ENCODE results near the gene KRTAP4-11.
"Not testable (repeated sequence)": the region's sequence is repeated elsewhere in the genome, so short reads cannot be mapped to it uniquely, and the experiment has no call there.

Gene KRTAP4-11

DNA sequence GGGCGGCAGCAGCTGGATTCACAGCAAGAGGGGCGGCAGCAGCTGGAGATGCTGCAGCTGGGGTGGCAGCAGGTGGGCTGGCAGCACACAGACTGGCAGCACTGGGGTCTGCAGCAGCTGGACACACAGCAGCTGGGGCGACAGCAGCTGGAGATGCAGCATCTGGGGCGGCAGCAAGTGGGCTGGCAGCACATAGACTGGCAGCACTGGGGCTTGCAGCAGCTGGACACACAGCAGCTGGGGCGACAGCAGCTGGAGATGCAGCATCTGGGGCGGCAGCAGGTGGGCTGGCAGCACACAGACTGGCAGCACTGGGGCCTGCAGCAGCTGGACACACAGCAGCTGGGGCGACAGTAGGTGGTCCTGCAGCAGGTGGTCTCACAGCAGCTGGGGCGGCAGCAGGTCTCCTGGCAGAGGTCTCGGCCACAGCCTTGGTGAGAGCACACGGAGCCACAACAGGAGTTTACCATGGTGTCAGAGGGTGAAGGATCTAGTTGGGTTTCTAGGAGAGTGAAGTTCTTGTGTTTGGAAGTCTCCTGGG is at the start of gene KRTAP4-11:
TSS of gene KRTAP4-11 (minus strand) at position 528 of the 541 bp plus-strand sequence. CDS start at position 470, 58 bp downstream.
- DNase-seq (ENCODE audit: low spot score), result not testable (repeated sequence)

- no peak for DNase-seq (ENCODE audit: low spot score)
These were observed 49.4 kb upstream of the KRTAP4-11 start for GRCh38 chr17:41167561-41167960.

GRCh38 chr17:41163828-41164227 is 45.7 kb upstream of the KRTAP4-11 start:
- no peak for DNase-seq (ENCODE audit: low spot score)

- DNase-seq (ENCODE audit: low spot score), result no peak
These were observed 42.5 kb upstream of the KRTAP4-11 start, which contains the start of gene KRTAP4-4 for GRCh38 chr17:41160648-41161047. Gene KRTAP4-4 (minus strand): TSS chr17:41160748. CDS start chr17:41160691, 57 bp downstream.

- DNase-seq (ENCODE audit: low spot score), result not testable (repeated sequence)
These were observed 42.0 kb upstream of the KRTAP4-11 start for GRCh38 chr17:41160190-41160589.

DNA sequence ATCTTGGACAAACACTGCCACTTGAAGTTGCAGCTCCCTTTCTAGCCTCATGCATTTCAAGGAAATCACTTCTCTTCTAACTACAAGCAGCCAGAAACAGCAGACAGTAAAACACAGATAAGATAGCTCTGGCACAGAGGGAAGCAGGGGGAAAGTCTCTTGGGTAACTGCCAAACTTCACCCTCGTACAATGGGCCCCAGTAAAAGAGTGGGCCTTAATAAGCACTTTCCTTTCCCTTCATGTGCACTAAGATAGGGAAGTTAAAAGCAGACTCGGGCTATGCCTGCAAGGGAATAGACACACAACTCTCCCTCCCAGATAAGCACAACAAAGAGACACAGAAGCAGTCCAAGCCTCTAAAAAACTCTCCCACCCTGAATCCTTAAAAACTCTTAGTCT is 35.7 kb upstream of the KRTAP4-11 start:
- DNase-seq (ENCODE audit: low spot score), result no peak

DNA sequence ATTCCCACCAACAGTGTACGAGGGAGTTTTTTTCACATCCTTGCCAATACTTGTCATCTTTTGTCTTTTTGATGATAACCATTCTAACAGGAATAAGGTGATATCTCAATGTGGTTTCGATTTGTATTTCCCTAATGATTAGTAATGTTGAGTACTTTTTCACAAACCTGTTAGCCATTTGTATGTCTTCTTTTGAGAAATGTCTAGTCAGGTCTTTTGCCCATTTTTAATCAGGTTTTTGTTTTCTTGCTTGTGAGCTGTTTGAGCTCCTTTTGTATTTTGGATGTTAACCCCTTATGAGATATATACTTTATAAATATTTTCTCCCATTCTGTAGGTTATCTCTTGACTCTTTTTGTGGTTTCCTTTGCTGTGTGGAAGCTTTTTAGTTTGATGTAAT is 33.4 kb upstream of the KRTAP4-11 start:
- DNase-seq (ENCODE audit: low spot score), result no peak

GRCh38 chr17:41150026-41150425 is 31.9 kb upstream of the KRTAP4-11 start:
- no peak for DNase-seq (ENCODE audit: low spot score)

DNA sequence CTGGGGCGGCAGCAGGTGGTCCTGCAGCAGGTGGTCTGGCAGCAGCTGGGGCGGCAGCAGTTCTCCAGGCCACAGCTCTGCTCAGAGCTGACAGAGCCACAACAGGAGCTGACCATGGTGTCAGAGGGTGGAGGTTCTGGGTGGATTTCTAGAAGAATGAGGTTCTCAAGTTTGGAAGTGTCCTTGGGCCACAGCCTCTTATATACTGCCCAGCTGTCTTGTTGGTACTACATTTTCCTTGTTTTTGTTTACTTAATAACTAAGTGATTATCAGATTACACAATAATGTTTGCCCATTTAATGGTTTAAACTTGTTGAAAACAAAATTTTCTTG is 31.4 kb upstream of the KRTAP4-11 start, which contains the start of gene KRTAP4-5:
TSS of gene KRTAP4-5 (minus strand) at position 174 of the 334 bp plus-strand sequence. CDS start at position 116, 58 bp downstream.
- no peak for DNase-seq (ENCODE audit: low spot score)

GRCh38 chr17:41148971-41149651 is 30.9 kb upstream of the KRTAP4-11 start:
- not testable (repeated sequence) for DNase-seq (ENCODE audit: low spot score)

DNA sequence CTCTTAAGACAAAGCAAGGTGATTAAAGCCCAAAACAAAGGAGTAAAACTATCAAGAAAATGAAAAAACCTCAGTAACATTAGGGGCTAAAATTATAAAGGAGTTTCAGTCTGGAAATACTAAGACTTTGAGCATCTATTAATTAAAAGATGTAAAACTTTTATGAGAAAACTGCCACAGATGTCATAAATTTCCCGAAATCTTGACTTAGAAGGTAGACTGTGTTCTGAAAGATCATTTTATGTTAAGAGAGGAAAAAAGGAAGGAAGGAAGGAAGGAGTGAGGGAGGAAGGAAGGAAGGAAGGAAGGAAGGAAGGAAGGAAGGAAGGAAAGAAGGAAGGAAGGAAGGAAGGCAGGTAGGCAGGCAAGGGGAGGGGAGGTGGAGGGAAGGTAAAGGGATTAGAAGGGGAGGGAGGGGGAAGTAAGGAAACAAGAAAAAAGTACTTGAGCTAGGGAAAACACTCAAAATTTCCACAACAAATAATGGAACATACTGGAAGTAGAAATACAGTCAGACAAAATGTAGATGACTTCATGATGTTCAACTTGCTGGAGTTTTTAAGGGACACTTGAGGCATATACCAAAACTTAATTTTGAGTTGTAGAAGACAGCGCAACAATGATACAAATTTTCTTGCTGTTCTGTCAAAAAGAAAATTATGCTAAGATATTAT is 29.5 kb upstream of the KRTAP4-11 start:
- no peak for DNase-seq (ENCODE audit: low spot score)

GRCh38 chr17:41145261-41145660 is 27.1 kb upstream of the KRTAP4-11 start:
- DNase-seq (ENCODE audit: low spot score), result no peak

DNA sequence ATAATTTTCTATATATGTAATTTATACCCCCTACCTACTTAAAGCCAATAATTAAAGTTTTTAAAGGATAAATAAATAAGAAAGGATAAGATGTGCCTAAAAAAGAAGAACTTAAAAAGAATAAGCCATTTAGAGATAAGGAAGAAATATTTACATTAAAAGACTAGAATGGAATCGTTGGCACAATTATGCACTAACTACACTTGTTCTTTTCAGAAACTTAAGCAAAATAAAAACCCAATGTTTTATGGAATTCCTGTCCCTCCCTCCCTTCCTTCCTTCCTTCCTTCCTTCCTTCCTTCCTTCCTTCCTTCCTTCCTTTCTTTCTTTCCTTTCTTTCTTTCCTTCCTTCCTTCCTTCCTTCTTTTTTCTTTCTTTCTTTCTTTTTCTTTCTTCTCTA is 26.7 kb upstream of the KRTAP4-11 start:
- DNase-seq (ENCODE audit: low spot score), result no peak

DNA sequence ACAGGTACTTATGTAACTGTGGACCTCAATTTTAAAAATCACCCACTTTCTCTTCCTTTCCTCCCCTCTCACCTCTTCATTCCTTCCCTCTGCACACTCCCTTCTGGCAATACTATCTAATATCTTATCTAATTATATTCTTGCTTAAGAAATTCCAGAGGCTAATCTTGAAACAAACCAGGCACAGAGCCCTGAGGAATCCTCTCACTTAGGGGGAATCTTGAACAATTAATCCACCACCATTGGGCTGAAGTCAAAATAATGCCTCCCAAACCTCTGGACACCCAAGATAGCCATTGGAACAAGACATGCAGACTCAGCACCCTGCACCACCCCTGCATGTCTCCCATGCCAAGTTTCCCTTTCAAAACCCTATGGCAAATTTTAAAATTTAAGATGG is 23.2 kb upstream of the KRTAP4-11 start:
- no peak for DNase-seq (ENCODE audit: low spot score)

GRCh38 chr17:41140360-41141131 is 22.4 kb upstream of the KRTAP4-11 start, which contains the start of gene KRTAP4-6:
Gene KRTAP4-6 (minus strand): TSS chr17:41140544. CDS start chr17:41140487, 57 bp downstream.
- DNase-seq (ENCODE audit: low spot score), result no peak

DNA sequence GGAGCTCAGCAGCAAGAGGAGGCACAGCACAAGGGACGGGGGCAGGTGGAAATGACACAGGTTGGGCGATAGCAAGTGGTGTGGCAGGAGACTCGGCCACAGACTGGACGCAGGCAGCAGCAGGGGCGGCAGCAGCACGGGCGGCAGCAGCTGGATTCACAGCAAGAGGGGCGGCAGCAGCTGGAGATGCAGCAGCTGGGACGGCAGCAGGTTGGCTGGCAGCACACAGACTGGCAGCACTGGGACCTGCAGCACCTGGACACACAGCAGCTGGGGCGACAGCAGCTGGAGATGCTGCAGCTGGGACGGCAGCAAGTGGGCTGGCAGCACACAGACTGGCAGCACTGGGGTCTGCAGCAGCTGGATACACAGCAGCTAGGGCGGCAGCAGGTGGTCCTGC is 21.7 kb upstream of the KRTAP4-11 start:
- DNase-seq (ENCODE audit: low spot score), result not testable (repeated sequence)

GRCh38 chr17:41133880-41134735 is 15.9 kb upstream of the KRTAP4-11 start:
- peak; percentile 29 for DNase-seq (ENCODE audit: low spot score)

- DNase-seq (ENCODE audit: low spot score), result no peak
These were observed 13.8 kb upstream of the KRTAP4-11 start for GRCh38 chr17:41131979-41132378.

GRCh38 chr17:41127371-41127770 is 9.2 kb upstream of the KRTAP4-11 start:
- no peak for DNase-seq (ENCODE audit: low spot score)

GRCh38 chr17:41126412-41126811 is 8.2 kb upstream of the KRTAP4-11 start:
- DNase-seq (ENCODE audit: low spot score), result no peak

DNA sequence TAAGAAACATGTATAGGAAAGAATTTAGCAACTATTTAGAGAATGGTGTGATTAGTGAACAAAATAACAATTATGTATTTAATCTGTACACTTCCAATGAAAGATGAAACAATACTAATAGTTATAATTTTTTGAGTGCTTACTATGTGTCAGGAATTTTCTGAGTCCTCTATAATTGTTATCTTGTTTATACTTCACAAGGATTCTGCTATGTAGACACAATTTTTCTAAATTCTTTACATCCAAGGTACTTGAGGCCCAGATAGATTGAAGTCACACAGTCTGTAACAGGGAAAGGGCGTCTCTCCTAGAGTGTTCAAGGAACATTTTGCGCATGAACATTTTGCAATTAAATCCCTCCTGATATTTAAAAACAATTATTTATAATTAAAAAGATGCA is 6.9 kb upstream of the KRTAP4-11 start:
- no peak for DNase-seq (ENCODE audit: low spot score)

Data from CD4-positive, alpha-beta T cell treated with Interleukin-6 at 100 ng/mL for 8 hours (primary cell).